Tibial artery (tissue), 4 donors: Measurements from ENCODE around the gene ZBTB7C.

Experiments
- DNase-seq, 2 donors: peaks; one replicate each; pipeline ENCODE4 v3.0.0-alpha.2; 2019
- H3K27ac ChIP-seq, 2 donors: fragments of 200-600 bp; sonication (generic) in 1 of 2; 1 replicate in 1 of 2; 2 replicates in 1 of 2; pipeline ENCODE4 v1.5.1; 2018 to 2019; ENCODE audit warnings: mild to moderate bottlenecking in 1 of 2
- H3K27me3 ChIP-seq, 2 donors: fragments of 200-600 bp; sonication (generic) in 1 of 2; one replicate each; pipeline versions ENCODE4 v1.5.1 to v1.6.0; 2016 to 2019
- H3K36me3 ChIP-seq, 3 donors: fragments of 200-600 bp; sonication (generic) in 2 of 3; one replicate each; pipeline ENCODE4 v1.5.1; 2016 to 2019; ENCODE audit warnings: mild to moderate bottlenecking in 2 of 3
- H3K4me1 ChIP-seq, 4 donors: fragments of 200-600 bp; sonication (generic) in 2 of 4; 1 replicate in 3 of 4; 2 replicates in 1 of 4; pipeline ENCODE4 v1.5.1; 2016 to 2019
- H3K4me3 ChIP-seq, 2 donors: fragments of 200-600 bp; sonication (generic) in 1 of 2; 1 replicate in 1 of 2; 2 replicates in 1 of 2; pipeline ENCODE4 v1.5.1; 2018 to 2019; ENCODE audit warnings: mild to moderate bottlenecking in 2 of 2
- H3K9me3 ChIP-seq, 3 donors: fragments of 200-600 bp; sonication (generic) in 1 of 3; one replicate each; pipeline ENCODE4 v1.5.1; 2016 to 2019
- CTCF ChIP-seq, 2 experiments: fragments of 200-600 bp in 1 of 2; fragments of 450-650 bp in 1 of 2; IDR thresholded peaks; one replicate each; pipeline ENCODE4 v1.5.1; 2017 to 2019; ENCODE audit warnings: antibody characterized with exemption in 2 of 2, mild to moderate bottlenecking in 1 of 2, moderate library complexity in 1 of 2
- intact Hi-C: fragments of 100-400 bp; cut with DNase I; formaldehyde crosslinking; loops from one replicate; pipeline ENCODE4 v1.15.0; 2023; ENCODE audit warnings: low total_unique reads

ZBTB7C gene

GRCh38 chr18:48188609-48189008, 220.6 kb downstream of the ZBTB7C start:
- H3K4me3 ChIP-seq, result no peak overlapping the region
- no peaks in the 10 kb centered on the region for H3K27me3 ChIP-seq

GRCh38 chr18:48186861-48187260, 222.3 kb downstream of the ZBTB7C start:
- no peak for TF ChIP-seq CTCF (IDR thresholded peaks at IDR 0.05)
- no peaks in the 10 kb centered on the region for H3K36me3 ChIP-seq
- H3K4me1 ChIP-seq, result peaks cover 0 to 12% (median 0%) of the 10 kb centered on the region in 4 donors
- no peak overlapping the region for H3K4me3 ChIP-seq
- H3K27me3 ChIP-seq, result no peaks in the 10 kb centered on the region
- intact Hi-C loops, result no loop called here
- H3K27ac ChIP-seq, result no peak overlapping the region
- H3K9me3 ChIP-seq, result no peaks in the 10 kb centered on the region
- DNase-seq, result no peak

More at GRCh38 chr18:48188609-48189008, 220.6 kb downstream of the ZBTB7C start:
- H3K4me1 ChIP-seq, result peaks cover 0 to 13% (median 2%) of the 10 kb centered on the region in 4 donors
- H3K36me3 ChIP-seq, result no peaks in the 10 kb centered on the region
- H3K27ac ChIP-seq, result no peak overlapping the region
- H3K9me3 ChIP-seq, result no peaks in the 10 kb centered on the region
- intact Hi-C loops, result no loop called here
- no peak for TF ChIP-seq CTCF (IDR thresholded peaks at IDR 0.05)
- no peak for DNase-seq

- H3K27ac ChIP-seq, result no peak overlapping the region
- H3K36me3 ChIP-seq, result no peaks in the 10 kb centered on the region
- H3K9me3 ChIP-seq, result no peaks in the 10 kb centered on the region
- TF ChIP-seq CTCF (IDR thresholded peaks at IDR 0.05), result no peak
- peaks cover 0 to 12% (median 0%) of the 10 kb centered on the region in 4 donors for H3K4me1 ChIP-seq
- intact Hi-C loops, result no loop called here
- no peak overlapping the region for H3K4me3 ChIP-seq
- DNase-seq, result no peak
- H3K27me3 ChIP-seq, result no peaks in the 10 kb centered on the region
Measured at GRCh38 chr18:48186131-48186766, 222.9 kb downstream of the ZBTB7C start.

GRCh38 chr18:48184118-48184517, 225.1 kb downstream of the ZBTB7C start:
- H3K4me1 ChIP-seq, result peaks cover 0 to 12% (median 0%) of the 10 kb centered on the region in 4 donors
- H3K27ac ChIP-seq, result no peak overlapping the region
- peak in 1 of 2 donors; percentile 66 for DNase-seq
- no peaks in the 10 kb centered on the region for H3K36me3 ChIP-seq
- H3K27me3 ChIP-seq, result no peaks in the 10 kb centered on the region
- TF ChIP-seq CTCF (IDR thresholded peaks at IDR 0.05), result no peak
- no peak overlapping the region for H3K4me3 ChIP-seq
- no peaks in the 10 kb centered on the region for H3K9me3 ChIP-seq
- intact Hi-C loops, result no loop called here

GRCh38 chr18:48183613-48184012, 225.6 kb downstream of the ZBTB7C start:
- DNase-seq, result no peak
- H3K9me3 ChIP-seq, result no peaks in the 10 kb centered on the region
- no peaks in the 10 kb centered on the region for H3K27me3 ChIP-seq
- H3K4me1 ChIP-seq, result peaks cover 0 to 12% (median 0%) of the 10 kb centered on the region in 4 donors
- no peak for TF ChIP-seq CTCF (IDR thresholded peaks at IDR 0.05)
- no peak overlapping the region for H3K4me3 ChIP-seq
- no peaks in the 10 kb centered on the region for H3K36me3 ChIP-seq
- H3K27ac ChIP-seq, result no peak overlapping the region
- intact Hi-C loops, result no loop called here
